Panc1 (cell line): ENCODE results near the gene SDK2.

Experiments used
- POLR2AphosphoS5 ChIP-seq: IDR thresholded peaks from 2 replicates; pipeline ENCODE4 v1.6.1; 2012; ENCODE audit warnings: mild to moderate bottlenecking, low read depth, low read length, moderate library complexity
- TF ChIP-seq, protein P1 (sequence below): fragments of 450-650 bp; IDR thresholded peaks from 2 replicates; pipeline ENCODE4 v1.5.1; 2017; ENCODE audit warnings: mild to moderate bottlenecking

DNA sequence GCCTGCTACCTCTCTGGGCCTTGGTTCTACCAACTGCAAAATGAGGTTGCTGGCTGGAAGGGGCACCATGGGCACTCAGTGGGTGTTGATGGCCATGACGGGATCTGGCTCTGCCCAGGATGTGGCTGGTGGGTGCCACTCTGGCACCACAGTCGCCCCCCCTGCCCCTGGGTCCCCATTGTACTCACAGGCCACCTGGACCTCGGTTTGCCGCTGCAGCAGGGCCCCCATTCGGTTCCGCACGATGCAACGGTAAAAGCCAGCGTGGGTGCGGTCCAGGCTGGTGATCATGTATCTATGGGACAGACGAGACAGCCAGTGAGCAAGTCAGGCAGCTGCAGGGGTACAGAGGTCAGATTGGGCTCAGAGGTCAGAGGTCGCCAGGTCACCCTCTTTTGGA lies 172.3 kb downstream of the SDK2 start:
- no peak for TF ChIP-seq POLR2AphosphoS5
- TF ChIP-seq, protein P1, sequence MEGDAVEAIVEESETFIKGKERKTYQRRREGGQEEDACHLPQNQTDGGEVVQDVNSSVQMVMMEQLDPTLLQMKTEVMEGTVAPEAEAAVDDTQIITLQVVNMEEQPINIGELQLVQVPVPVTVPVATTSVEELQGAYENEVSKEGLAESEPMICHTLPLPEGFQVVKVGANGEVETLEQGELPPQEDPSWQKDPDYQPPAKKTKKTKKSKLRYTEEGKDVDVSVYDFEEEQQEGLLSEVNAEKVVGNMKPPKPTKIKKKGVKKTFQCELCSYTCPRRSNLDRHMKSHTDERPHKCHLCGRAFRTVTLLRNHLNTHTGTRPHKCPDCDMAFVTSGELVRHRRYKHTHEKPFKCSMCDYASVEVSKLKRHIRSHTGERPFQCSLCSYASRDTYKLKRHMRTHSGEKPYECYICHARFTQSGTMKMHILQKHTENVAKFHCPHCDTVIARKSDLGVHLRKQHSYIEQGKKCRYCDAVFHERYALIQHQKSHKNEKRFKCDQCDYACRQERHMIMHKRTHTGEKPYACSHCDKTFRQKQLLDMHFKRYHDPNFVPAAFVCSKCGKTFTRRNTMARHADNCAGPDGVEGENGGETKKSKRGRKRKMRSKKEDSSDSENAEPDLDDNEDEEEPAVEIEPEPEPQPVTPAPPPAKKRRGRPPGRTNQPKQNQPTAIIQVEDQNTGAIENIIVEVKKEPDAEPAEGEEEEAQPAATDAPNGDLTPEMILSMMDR = no peak
